Neural progenitor cell (in vitro differentiated cells): ENCODE measurements around the gene PLA2G4A. TPM values are rescaled to one million over a fixed set of nuclear protein-coding genes. Genes with fewer than 3 reads are reported as not detected.

Experiments used
- DNase-seq: peaks from one replicate; pipeline ENCODE4 v3.0.0-alpha.2; 2016; ENCODE audit warnings: low spot score
- H2AFZ ChIP-seq: fragments of 200-600 bp; sonication (generic); replicated peaks from 2 replicates; pipeline ENCODE4 v1.6.1; 2016; ENCODE audit warnings: antibody characterized with exemption
- H3F3A ChIP-seq: fragments of 200-600 bp; sonication (generic); 2 replicates; pipeline ENCODE4 v1.6.1; 2016; ENCODE audit warnings: antibody characterized with exemption, low read depth
- H3K27ac ChIP-seq: fragments of 200-600 bp; sonication (generic); 2 replicates; pipeline ENCODE4 v1.5.1; 2016; ENCODE audit warnings: mild to moderate bottlenecking
- H3K27me3 ChIP-seq: fragments of 200-600 bp; sonication (generic); 2 replicates; pipeline ENCODE4 v1.6.1; 2016; ENCODE audit warnings: mild to moderate bottlenecking, moderate library complexity
- H3K36me3 ChIP-seq: fragments of 200-600 bp; sonication (generic); 2 replicates; pipeline ENCODE4 v1.5.1; 2016
- H3K4me1 ChIP-seq: fragments of 200-600 bp; sonication (generic); 2 replicates; pipeline ENCODE4 v1.6.1; 2016; ENCODE audit warnings: mixed run types
- H3K4me2 ChIP-seq: fragments of 200-600 bp; sonication (generic); 2 replicates; pipeline ENCODE4 v1.6.1; 2016
- H3K4me3 ChIP-seq: fragments of 200-600 bp; sonication (generic); 2 replicates; pipeline ENCODE4 v1.5.1; 2016
- H3K79me2 ChIP-seq: fragments of 200-600 bp; sonication (generic); 2 replicates; pipeline ENCODE4 v1.6.1; 2016; ENCODE audit warnings: low read depth
- H3K9ac ChIP-seq: fragments of 200-600 bp; sonication (generic); 2 replicates; pipeline ENCODE4 v1.6.1; 2016
- H3K9me3 ChIP-seq: fragments of 200-600 bp; sonication (generic); 2 replicates; pipeline ENCODE4 v1.5.1; 2016; ENCODE audit warnings: low read depth
- H4K20me1 ChIP-seq: fragments of 200-600 bp; sonication (generic); 2 replicates; pipeline ENCODE4 v1.6.1; 2016; ENCODE audit warnings: low read depth
- H3K27ac Mint-ChIP-seq: 3 replicates; pipeline ENCODE4 v1.8.0; 2021; ENCODE audit warnings: mixed read lengths
- H3K27me3 Mint-ChIP-seq: 2 replicates; pipeline ENCODE4 v1.8.0; 2022; ENCODE audit warnings: low read depth, mild to moderate bottlenecking, inconsistent platforms, moderate library complexity, mixed read lengths; ENCODE audit not compliant: insufficient read depth
- H3K36me3 Mint-ChIP-seq: 3 replicates; pipeline ENCODE4 v1.8.0; 2021; ENCODE audit warnings: mixed read lengths
- H3K4me1 Mint-ChIP-seq: 3 replicates; pipeline ENCODE4 v1.8.0; 2021; ENCODE audit warnings: mixed read lengths
- H3K4me3 Mint-ChIP-seq: 3 replicates; pipeline ENCODE4 v1.8.0; 2021; ENCODE audit warnings: mild to moderate bottlenecking, moderate library complexity, mixed read lengths
- H3K9me3 Mint-ChIP-seq: 3 replicates; pipeline ENCODE4 v1.8.0; 2020; ENCODE audit warnings: mixed read lengths
- CTCF ChIP-seq: fragments of 200-600 bp; sonication (generic); IDR thresholded peaks from 2 replicates; pipeline ENCODE4 v1.5.1; 2017; ENCODE audit warnings: antibody characterized with exemption, mild to moderate bottlenecking
- EZH2 ChIP-seq: fragments of 200-600 bp; sonication (generic); IDR thresholded peaks from 2 replicates; pipeline ENCODE4 v1.6.1; 2017; ENCODE audit warnings: antibody characterized with exemption, mild to moderate bottlenecking, moderate library complexity
- EZH2phosphoT487 ChIP-seq: fragments of 200-600 bp; sonication (generic); IDR thresholded peaks from 2 replicates; pipeline ENCODE4 v1.6.1; 2017; ENCODE audit warnings: antibody characterized with exemption
- total RNA-seq: library from RNA; depleted of rRNA; stranded (reverse); fragments of >200 nt; gene quantifications from 2 replicates; pipeline ENCODE4 v1.2.3, GENCODE V29; 2015; ENCODE audit warnings: low replicate concordance

Gene PLA2G4A
- total RNA-seq, 1 donor from 2014 or later, result 1.0 TPM

DNA sequence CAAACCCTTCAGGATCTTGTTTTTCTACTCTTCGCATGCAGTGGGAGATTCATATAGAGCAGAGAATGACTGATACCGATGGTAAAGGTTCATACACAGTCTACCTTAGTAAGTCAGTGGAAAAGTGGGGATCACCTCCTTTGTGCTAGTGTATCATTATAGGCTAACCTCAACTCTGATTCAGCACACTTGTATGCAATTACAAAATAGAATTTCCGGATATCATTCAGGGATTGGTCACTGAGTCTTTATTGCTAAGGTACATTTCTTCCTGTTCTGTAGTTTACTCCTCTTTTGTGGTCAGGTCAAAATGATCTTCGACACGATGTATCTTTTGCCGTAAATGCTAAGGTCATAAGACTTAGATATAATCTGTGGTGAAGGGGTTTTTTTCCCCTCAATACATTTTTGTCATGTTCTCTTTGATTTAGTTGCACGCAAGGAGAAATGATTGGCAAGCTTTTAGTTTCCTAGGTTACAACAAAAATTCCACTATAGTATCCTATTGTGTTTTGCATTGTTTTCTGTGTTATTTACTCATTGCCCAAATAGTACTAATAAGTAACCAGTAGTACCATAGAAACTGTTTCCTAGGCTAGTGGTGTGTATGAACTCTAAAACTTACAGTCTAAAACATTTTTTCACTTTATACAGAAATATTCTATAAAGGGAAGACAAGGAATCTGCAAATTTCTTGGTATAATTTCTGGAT, 35.7 kb upstream of the PLA2G4A start:
- H3K4me1 ChIP-seq, result no peaks in the 10 kb centered on the region

GRCh38 chr1:186793582-186793927, 35.2 kb upstream of the PLA2G4A start:
- Mint-ChIP-seq H3K27me3 (no peaks in the 10 kb centered on the region), H3K4me3 (no peak overlapping the region), H3K27ac (no peak overlapping the region), H3K9me3 (no peaks in the 10 kb centered on the region), H3K36me3 (no peaks in the 10 kb centered on the region), H3K4me1 (no peaks in the 10 kb centered on the region)
- Histone ChIP-seq H3K9me3 (no peaks in the 10 kb centered on the region), H3K9ac (no peak overlapping the region), H3K79me2 (no peaks in the 10 kb centered on the region), H3F3A (no peaks in the 10 kb centered on the region), H3K27me3 (no peaks in the 10 kb centered on the region), H4K20me1 (no peaks in the 10 kb centered on the region), H3K4me1 (no peaks in the 10 kb centered on the region), H3K4me3 (no peak overlapping the region), H3K36me3 (no peaks in the 10 kb centered on the region), H2AFZ (no peak overlapping the region), H3K4me2 (no peak overlapping the region), H3K27ac (no peak overlapping the region)
- DNase-seq, result no peak
- no peak for TF ChIP-seq EZH2
- no peak for TF ChIP-seq EZH2phosphoT487
- no peak for TF ChIP-seq CTCF

More for the DNA sequence above, 35.7 kb upstream of the PLA2G4A start:
- Histone ChIP-seq H3K27ac (no peak overlapping the region), H3F3A (no peaks in the 10 kb centered on the region), H3K9ac (no peak overlapping the region), H3K79me2 (no peaks in the 10 kb centered on the region), H3K4me3 (no peak overlapping the region), H3K4me2 (no peak overlapping the region), H4K20me1 (no peaks in the 10 kb centered on the region), H3K36me3 (no peaks in the 10 kb centered on the region), H3K9me3 (no peaks in the 10 kb centered on the region), H2AFZ (no peak overlapping the region), H3K27me3 (no peaks in the 10 kb centered on the region)
- no peak for TF ChIP-seq CTCF
- no peak for TF ChIP-seq EZH2
- no peak for TF ChIP-seq EZH2phosphoT487
- H3K27me3 Mint-ChIP-seq, result no peaks in the 10 kb centered on the region
- H3K4me1 Mint-ChIP-seq, result no peaks in the 10 kb centered on the region
- H3K36me3 Mint-ChIP-seq, result no peaks in the 10 kb centered on the region
- H3K4me3 Mint-ChIP-seq, result no peak overlapping the region
- no peak for DNase-seq
- H3K27ac Mint-ChIP-seq, result no peak overlapping the region
- H3K9me3 Mint-ChIP-seq, result no peaks in the 10 kb centered on the region

DNA sequence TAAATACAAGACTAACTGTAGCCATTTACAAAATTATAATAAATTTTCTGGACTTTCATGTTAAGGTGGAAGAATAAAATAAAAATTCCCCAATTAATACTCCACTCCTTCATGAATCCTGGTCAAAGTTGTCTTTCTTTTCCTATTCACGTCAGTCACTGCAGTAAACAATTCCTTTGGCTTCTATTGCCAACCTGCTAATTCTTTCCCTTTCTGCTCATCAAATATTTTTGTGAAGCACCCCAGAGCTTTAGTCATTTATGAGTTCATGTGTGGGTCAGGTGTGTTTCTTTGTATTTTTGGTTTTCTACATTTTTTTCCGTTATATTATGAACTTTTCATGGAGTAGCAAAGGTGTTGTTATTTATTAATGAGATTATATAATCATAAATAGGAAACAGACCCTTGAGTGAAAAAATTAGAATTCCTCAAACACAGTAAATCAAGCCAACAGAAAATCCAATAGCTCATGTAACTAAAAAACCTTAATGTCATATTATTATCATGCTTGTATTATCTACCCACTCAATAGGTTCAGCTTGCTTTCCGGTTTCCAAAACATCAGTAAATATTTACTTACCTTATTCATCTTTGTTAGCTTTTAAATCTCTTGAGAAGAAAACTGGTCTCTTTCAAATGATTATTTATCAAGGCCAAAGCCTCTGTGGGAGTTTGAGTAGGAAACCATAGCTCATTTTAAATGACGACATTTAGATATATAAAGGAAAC, 29.6 kb upstream of the PLA2G4A start:
- TF ChIP-seq EZH2, result no peak
- TF ChIP-seq EZH2phosphoT487, result no peak
- no peak for TF ChIP-seq CTCF
- no peak overlapping the region for H3K4me3 Mint-ChIP-seq
- H3K27me3 Mint-ChIP-seq, result no peaks in the 10 kb centered on the region
- H3K27ac ChIP-seq, result no peak overlapping the region
- no peaks in the 10 kb centered on the region for H3K9me3 Mint-ChIP-seq
- H3K4me2 ChIP-seq, result no peak overlapping the region
- H3K36me3 Mint-ChIP-seq, result no peaks in the 10 kb centered on the region
- no peaks in the 10 kb centered on the region for H3K36me3 ChIP-seq
- no peaks in the 10 kb centered on the region for H3K27me3 ChIP-seq
- H2AFZ ChIP-seq, result no peak overlapping the region
- no peaks in the 10 kb centered on the region for H3F3A ChIP-seq
- H3K27ac Mint-ChIP-seq, result no peak overlapping the region
- no peaks in the 10 kb centered on the region for H3K4me1 Mint-ChIP-seq
- H3K4me3 ChIP-seq, result no peak overlapping the region
- H3K79me2 ChIP-seq, result no peaks in the 10 kb centered on the region
- H4K20me1 ChIP-seq, result no peaks in the 10 kb centered on the region
- no peak overlapping the region for H3K9ac ChIP-seq
- DNase-seq, result no peak
- no peaks in the 10 kb centered on the region for H3K9me3 ChIP-seq
- H3K4me1 ChIP-seq, result no peaks in the 10 kb centered on the region
